Caco-2 (cell line): Measurements from ENCODE around the gene EFHC2. TPM values are rescaled to one million over a fixed set of nuclear protein-coding genes. Genes with fewer than 3 reads are reported as not detected.

Experiments
- BruUV-seq: library from RNA; stranded (reverse); fragments of 400-500 nt; replicated peaks from 2 replicates; lab custom pipeline; 2021; lab: Mats Ljungman, UMichigan
- CTCF ChIA-PET: fragments of 300-600 bp; sonication (Branson Sonifier 250); formaldehyde crosslinking; loops from one replicate; lab custom pipeline; 2022; ENCODE audit warnings: antibody characterized with exemption; lab: Charles Lee
- POLR2A ChIA-PET: fragments of 300-600 bp; sonication (Branson Sonifier 250); formaldehyde crosslinking; loops from one replicate; lab custom pipeline; 2022; ENCODE audit warnings: antibody characterized with exemption; lab: Charles Lee
- DNase-seq, 2 experiments: peaks; one replicate each; pipeline versions ENCODE4 v3.0.0 to v3.0.0-alpha.2; 2020 to 2022
- H3K27me3 ChIP-seq: replicated peaks from 2 replicates; pipeline ENCODE4 v1.6.0; 2011; ENCODE audit warnings: low read length; ENCODE audit not compliant: control insufficient read depth, insufficient read depth
- H3K36me3 ChIP-seq: 2 replicates; pipeline ENCODE4 v1.5.1; 2011; ENCODE audit warnings: low read length; ENCODE audit not compliant: control insufficient read depth, insufficient read depth
- H3K4me1 ChIP-seq: fragments of 250-450 bp; sonication (Bioruptor Pico); 2 replicates; pipeline ENCODE4 v1.5.1; 2020; ENCODE audit warnings: mild to moderate bottlenecking
- H3K4me3 ChIP-seq: 2 replicates; pipeline ENCODE4 v1.5.1; 2011; ENCODE audit warnings: low read depth, mild to moderate bottlenecking, control low read depth, low read length
- H3K9me3 ChIP-seq: fragments of 250-450 bp; sonication (Bioruptor Pico); 2 replicates; pipeline ENCODE4 v1.5.1; 2020; ENCODE audit warnings: mild to moderate bottlenecking, moderate library complexity
- H3K27ac Mint-ChIP-seq: one replicate; pipeline ENCODE4 v1.8.0; 2022; ENCODE audit warnings: mixed read lengths; ENCODE audit not compliant: unreplicated experiment
- H3K27me3 Mint-ChIP-seq: one replicate; pipeline ENCODE4 v1.8.0; 2022; ENCODE audit warnings: mixed read lengths; ENCODE audit not compliant: insufficient read depth, unreplicated experiment
- H3K36me3 Mint-ChIP-seq: one replicate; pipeline ENCODE4 v1.8.0; 2022; ENCODE audit warnings: mild to moderate bottlenecking, mixed read lengths; ENCODE audit not compliant: insufficient read depth, unreplicated experiment
- H3K4me1 Mint-ChIP-seq: one replicate; pipeline ENCODE4 v1.8.0; 2022; ENCODE audit warnings: low read depth, mixed read lengths; ENCODE audit not compliant: unreplicated experiment
- H3K4me3 Mint-ChIP-seq: one replicate; pipeline ENCODE4 v1.8.0; 2022; ENCODE audit warnings: mild to moderate bottlenecking, moderate library complexity, mixed read lengths; ENCODE audit not compliant: unreplicated experiment
- H3K9me3 Mint-ChIP-seq: one replicate; pipeline ENCODE4 v1.8.0; 2022; ENCODE audit warnings: mixed read lengths; ENCODE audit not compliant: unreplicated experiment
- intact Hi-C: fragments of 100-400 bp; cut with micrococcal nuclease; formaldehyde crosslinking; loops from one replicate; pipeline ENCODE4 v1.10.0; 2022; ENCODE audit not compliant: unreplicated experiment
- total RNA-seq: library from RNA; stranded (reverse); gene quantifications from 2 replicates; pipeline ENCODE4 v1.2.3, GENCODE V29; 2022
- TF ChIP-seq, protein P1 (sequence below), 2 experiments: fragments of 200-600 bp in 1 of 2; IDR thresholded peaks; 1 replicate in 1 of 2; 2 replicates in 1 of 2; pipeline versions ENCODE4 v1.5.1 to v1.8.0; 2011 to 2022; ENCODE audit warnings: antibody characterized with exemption in 1 of 2, control low read depth in 1 of 2, inconsistent platforms in 1 of 2, low read depth in 1 of 2, low read length in 1 of 2, mild to moderate bottlenecking in 1 of 2, moderate library complexity in 1 of 2; ENCODE audit not compliant: insufficient read depth in 1 of 2, severe bottlenecking in 1 of 2, unreplicated experiment in 1 of 2

The EFHC2 gene
- total RNA-seq, 1 experiment from 2014 or later, result not detected

DNA sequence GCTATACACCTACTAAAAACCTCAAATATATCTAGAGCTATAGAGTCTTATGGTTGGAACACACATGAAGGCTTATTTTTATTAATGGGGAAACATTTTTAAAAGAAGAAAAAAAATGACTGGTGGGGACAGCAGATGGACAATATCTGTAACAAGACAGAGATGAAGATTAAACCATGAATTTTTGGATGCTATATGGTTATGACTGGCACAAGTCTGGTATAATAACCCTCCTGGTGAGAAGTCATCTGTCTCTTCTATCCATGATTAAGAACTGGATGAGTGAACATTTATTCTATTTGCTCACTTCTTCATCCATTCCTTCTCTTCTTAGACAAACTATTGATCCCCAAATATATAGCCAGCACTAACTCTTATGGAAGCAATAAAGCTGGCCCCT lies 104.4 kb downstream of the EFHC2 start:
- H3K9me3 Mint-ChIP-seq, result no peaks in the 10 kb centered on the region
- no peaks in the 10 kb centered on the region for H3K4me1 ChIP-seq
- ChIA-PET POLR2A (no interaction called here), CTCF (no interaction called here)
- no peak for DNase-seq
- TF ChIP-seq, protein P1, sequence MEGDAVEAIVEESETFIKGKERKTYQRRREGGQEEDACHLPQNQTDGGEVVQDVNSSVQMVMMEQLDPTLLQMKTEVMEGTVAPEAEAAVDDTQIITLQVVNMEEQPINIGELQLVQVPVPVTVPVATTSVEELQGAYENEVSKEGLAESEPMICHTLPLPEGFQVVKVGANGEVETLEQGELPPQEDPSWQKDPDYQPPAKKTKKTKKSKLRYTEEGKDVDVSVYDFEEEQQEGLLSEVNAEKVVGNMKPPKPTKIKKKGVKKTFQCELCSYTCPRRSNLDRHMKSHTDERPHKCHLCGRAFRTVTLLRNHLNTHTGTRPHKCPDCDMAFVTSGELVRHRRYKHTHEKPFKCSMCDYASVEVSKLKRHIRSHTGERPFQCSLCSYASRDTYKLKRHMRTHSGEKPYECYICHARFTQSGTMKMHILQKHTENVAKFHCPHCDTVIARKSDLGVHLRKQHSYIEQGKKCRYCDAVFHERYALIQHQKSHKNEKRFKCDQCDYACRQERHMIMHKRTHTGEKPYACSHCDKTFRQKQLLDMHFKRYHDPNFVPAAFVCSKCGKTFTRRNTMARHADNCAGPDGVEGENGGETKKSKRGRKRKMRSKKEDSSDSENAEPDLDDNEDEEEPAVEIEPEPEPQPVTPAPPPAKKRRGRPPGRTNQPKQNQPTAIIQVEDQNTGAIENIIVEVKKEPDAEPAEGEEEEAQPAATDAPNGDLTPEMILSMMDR (IDR thresholded peaks at IDR 0.05; ENCODE audit: insufficient read depth in 1 of 2, low read depth in 1 of 2, low read length in 1 of 2, severe bottlenecking in 1 of 2, unreplicated experiment in 1 of 2), result no peak
- no peaks in the 10 kb centered on the region for H3K36me3 Mint-ChIP-seq
- H3K4me3 ChIP-seq, result no peak overlapping the region
- H3K9me3 ChIP-seq, result no peaks in the 10 kb centered on the region
- no peak overlapping the region for H3K4me3 Mint-ChIP-seq
- BruUV-seq, result no TSS peak
- H3K27ac Mint-ChIP-seq, result no peak overlapping the region
- intact Hi-C loops, result no loop called here
- no peaks in the 10 kb centered on the region for H3K36me3 ChIP-seq
- no peaks in the 10 kb centered on the region for H3K27me3 ChIP-seq
- H3K4me1 Mint-ChIP-seq, result peaks cover 7% of the 10 kb centered on the region
- peaks cover 11% of the 10 kb centered on the region for H3K27me3 Mint-ChIP-seq

DNA sequence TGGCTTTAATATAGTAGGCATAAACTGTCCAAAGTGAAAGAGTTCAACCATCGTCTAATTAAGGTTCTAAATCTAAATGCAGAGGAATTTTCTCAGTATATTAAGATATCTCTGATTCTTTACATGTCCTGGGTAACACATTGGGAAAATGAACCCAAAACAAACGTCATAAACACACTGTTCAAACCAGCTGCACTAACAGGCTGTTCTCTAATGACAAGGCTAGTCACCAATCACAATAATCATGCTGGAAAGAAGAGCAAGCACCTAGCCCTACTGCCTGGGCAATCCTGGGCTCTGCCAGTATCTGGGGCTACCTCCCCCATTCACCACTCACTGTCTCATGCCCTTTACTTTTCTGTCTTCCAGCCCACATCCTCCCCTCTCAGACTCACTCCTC lies 107.9 kb downstream of the EFHC2 start:
- no peak overlapping the region for H3K4me3 ChIP-seq
- BruUV-seq, result no TSS peak
- H3K9me3 Mint-ChIP-seq, result no peaks in the 10 kb centered on the region
- no peaks in the 10 kb centered on the region for H3K27me3 ChIP-seq
- H3K9me3 ChIP-seq, result no peaks in the 10 kb centered on the region
- no peaks in the 10 kb centered on the region for H3K36me3 Mint-ChIP-seq
- no peak for DNase-seq
- POLR2A ChIA-PET, result no interaction called here
- no peaks in the 10 kb centered on the region for H3K4me1 ChIP-seq
- no peaks in the 10 kb centered on the region for H3K4me1 Mint-ChIP-seq
- no peaks in the 10 kb centered on the region for H3K36me3 ChIP-seq
- CTCF ChIA-PET, result no interaction called here
- H3K27ac Mint-ChIP-seq, result no peak overlapping the region
- no peak overlapping the region for H3K4me3 Mint-ChIP-seq
- peaks cover 8% of the 10 kb centered on the region for H3K27me3 Mint-ChIP-seq
- TF ChIP-seq, protein P1 (IDR thresholded peaks at IDR 0.05; ENCODE audit: insufficient read depth in 1 of 2, low read depth in 1 of 2, low read length in 1 of 2, severe bottlenecking in 1 of 2, unreplicated experiment in 1 of 2), result no peak
- intact Hi-C loops, result no loop called here

DNA sequence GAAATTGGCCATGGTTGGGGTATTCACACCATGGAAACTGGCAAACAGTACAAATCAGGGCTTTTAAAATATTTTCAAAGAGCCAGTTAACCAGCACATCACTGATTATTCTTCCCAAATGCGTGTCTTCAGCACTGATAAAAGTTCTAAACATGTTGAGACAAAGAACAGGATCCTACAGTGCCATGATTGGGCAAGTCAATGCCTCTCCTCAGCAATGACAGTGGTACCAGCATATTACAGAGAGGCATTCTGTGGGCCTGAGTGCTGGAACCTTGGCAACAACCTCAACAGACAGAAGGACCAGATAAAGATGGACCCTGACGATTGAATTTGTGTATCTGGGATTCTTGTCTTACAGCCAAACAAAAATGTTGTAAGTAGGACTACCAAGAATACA lies 108.9 kb downstream of the EFHC2 start:
- Mint-ChIP-seq H3K27me3 (peaks cover 8% of the 10 kb centered on the region), H3K9me3 (no peaks in the 10 kb centered on the region), H3K27ac (no peak overlapping the region), H3K4me1 (no peaks in the 10 kb centered on the region), H3K4me3 (no peak overlapping the region), H3K36me3 (no peaks in the 10 kb centered on the region)
- Histone ChIP-seq H3K4me3 (no peak overlapping the region), H3K4me1 (no peaks in the 10 kb centered on the region), H3K36me3 (no peaks in the 10 kb centered on the region), H3K27me3 (no peaks in the 10 kb centered on the region), H3K9me3 (no peaks in the 10 kb centered on the region)
- no peak for DNase-seq
- TF ChIP-seq, protein P1 (IDR thresholded peaks at IDR 0.05; ENCODE audit: insufficient read depth in 1 of 2, low read depth in 1 of 2, low read length in 1 of 2, severe bottlenecking in 1 of 2, unreplicated experiment in 1 of 2), result no peak
- CTCF ChIA-PET, result no interaction called here
- intact Hi-C loops, result no loop called here
- BruUV-seq, result no TSS peak
- POLR2A ChIA-PET, result no interaction called here
